MM.1S (cell line): Measurements from ENCODE around the gene CES5A.
"Not testable (repeated sequence)": the region's sequence is repeated elsewhere in the genome, so short reads cannot be mapped to it uniquely, and the experiment has no call there.

Experiments used
- DNase-seq: peaks from one replicate; pipeline ENCODE4 v3.0.0-alpha.2; 2015
- H2AFZ ChIP-seq: fragments of 300-600 bp; sonication (generic); 2 replicates; pipeline ENCODE4 v1.6.0; 2016; ENCODE audit warnings: antibody characterized with exemption, low read length
- H3F3A ChIP-seq: fragments of 300-600 bp; sonication (generic); 2 replicates; pipeline ENCODE4 v1.6.1; 2016; ENCODE audit warnings: mild to moderate bottlenecking, antibody characterized with exemption, low read length, moderate library complexity, mixed read lengths; ENCODE audit not compliant: insufficient read depth
- H3K27ac ChIP-seq: fragments of 300-600 bp; sonication (generic); 2 replicates; pipeline ENCODE4 v1.5.1; 2016; ENCODE audit warnings: mild to moderate bottlenecking, low read length
- H3K27me3 ChIP-seq: fragments of 300-600 bp; sonication (generic); replicated peaks from 2 replicates; pipeline ENCODE4 v1.6.0; 2016; ENCODE audit warnings: low read length; ENCODE audit not compliant: insufficient read depth
- H3K36me3 ChIP-seq: fragments of 300-600 bp; sonication (generic); replicated peaks from 2 replicates; pipeline ENCODE4 v1.6.1; 2016; ENCODE audit warnings: mild to moderate bottlenecking, low read length, mixed read lengths; ENCODE audit not compliant: insufficient read depth
- H3K4me1 ChIP-seq: fragments of 300-600 bp; sonication (generic); 2 replicates; pipeline ENCODE4 v1.6.1; 2016; ENCODE audit warnings: low read length, mixed read lengths
- H3K4me2 ChIP-seq: fragments of 300-600 bp; sonication (generic); 2 replicates; pipeline ENCODE4 v1.6.0; 2016; ENCODE audit warnings: low read depth, low read length
- H3K4me3 ChIP-seq: fragments of 300-600 bp; sonication (generic); 2 replicates; pipeline ENCODE4 v1.5.1; 2016; ENCODE audit warnings: low read length, mixed read lengths
- H3K79me2 ChIP-seq: fragments of 300-600 bp; sonication (generic); 2 replicates; pipeline ENCODE4 v1.6.1; 2016; ENCODE audit warnings: mixed run types, low read length, mixed read lengths
- H3K9ac ChIP-seq: fragments of 300-600 bp; sonication (generic); 2 replicates; pipeline ENCODE4 v1.6.1; 2016; ENCODE audit warnings: low read length, mixed read lengths
- H3K9me2 ChIP-seq: fragments of 300-600 bp; sonication (generic); replicated peaks from 2 replicates; pipeline ENCODE4 v1.6.1; 2016; ENCODE audit warnings: mild to moderate bottlenecking, low read length, mixed read lengths; ENCODE audit not compliant: insufficient read depth
- H3K9me3 ChIP-seq: fragments of 300-600 bp; sonication (generic); replicated peaks from 2 replicates; pipeline ENCODE4 v1.6.1; 2016; ENCODE audit warnings: mild to moderate bottlenecking, low read length, mixed read lengths; ENCODE audit not compliant: insufficient read depth
- H4K20me1 ChIP-seq: fragments of 300-600 bp; sonication (generic); 2 replicates; pipeline ENCODE4 v1.6.1; 2016; ENCODE audit warnings: mild to moderate bottlenecking, low read length, moderate library complexity, mixed read lengths; ENCODE audit not compliant: insufficient read depth
- EZH2 ChIP-seq: fragments of 300-600 bp; sonication (generic); optimal IDR thresholded peaks from 2 replicates; pipeline ENCODE3; 2017; ENCODE audit warnings: low read depth, mild to moderate bottlenecking, antibody characterized with exemption, low read length, mixed read lengths
- EZH2phosphoT487 ChIP-seq: fragments of 300-600 bp; sonication (generic); IDR thresholded peaks from 2 replicates; pipeline ENCODE4 v1.6.1; 2018; ENCODE audit warnings: antibody characterized with exemption, low read length
- TF ChIP-seq, protein P1 (sequence below): fragments of 300-600 bp; sonication (generic); IDR thresholded peaks from 2 replicates; pipeline ENCODE4 v1.5.1; 2016; ENCODE audit warnings: antibody characterized with exemption, low read length, mixed read lengths

Gene CES5A

DNA sequence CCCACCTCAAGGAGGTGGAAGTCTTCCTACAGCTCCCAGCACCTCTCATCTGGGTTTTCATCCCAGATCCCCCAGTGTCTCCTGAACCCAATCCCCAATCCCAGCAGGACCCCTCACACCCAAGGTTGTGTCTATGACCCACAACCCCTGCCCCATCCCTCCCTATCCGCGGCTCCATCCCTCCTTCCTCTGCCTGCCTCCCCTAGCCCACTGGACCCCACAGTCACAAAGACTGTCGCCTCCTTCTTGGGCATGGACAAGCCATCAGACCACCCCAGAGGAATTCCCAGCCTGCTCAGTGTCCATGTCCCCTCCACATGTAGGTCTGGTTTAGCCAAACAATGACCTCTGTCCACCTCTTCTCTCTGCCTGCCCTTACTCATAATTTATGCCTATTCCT, 54.6 kb downstream of the CES5A start:
- no peak overlapping the region for H2AFZ ChIP-seq
- no peak for DNase-seq
- H3K79me2 ChIP-seq, result no peaks in the 10 kb centered on the region
- no peak overlapping the region for H3K4me3 ChIP-seq
- no peaks in the 10 kb centered on the region for H4K20me1 ChIP-seq
- TF ChIP-seq, protein P1, sequence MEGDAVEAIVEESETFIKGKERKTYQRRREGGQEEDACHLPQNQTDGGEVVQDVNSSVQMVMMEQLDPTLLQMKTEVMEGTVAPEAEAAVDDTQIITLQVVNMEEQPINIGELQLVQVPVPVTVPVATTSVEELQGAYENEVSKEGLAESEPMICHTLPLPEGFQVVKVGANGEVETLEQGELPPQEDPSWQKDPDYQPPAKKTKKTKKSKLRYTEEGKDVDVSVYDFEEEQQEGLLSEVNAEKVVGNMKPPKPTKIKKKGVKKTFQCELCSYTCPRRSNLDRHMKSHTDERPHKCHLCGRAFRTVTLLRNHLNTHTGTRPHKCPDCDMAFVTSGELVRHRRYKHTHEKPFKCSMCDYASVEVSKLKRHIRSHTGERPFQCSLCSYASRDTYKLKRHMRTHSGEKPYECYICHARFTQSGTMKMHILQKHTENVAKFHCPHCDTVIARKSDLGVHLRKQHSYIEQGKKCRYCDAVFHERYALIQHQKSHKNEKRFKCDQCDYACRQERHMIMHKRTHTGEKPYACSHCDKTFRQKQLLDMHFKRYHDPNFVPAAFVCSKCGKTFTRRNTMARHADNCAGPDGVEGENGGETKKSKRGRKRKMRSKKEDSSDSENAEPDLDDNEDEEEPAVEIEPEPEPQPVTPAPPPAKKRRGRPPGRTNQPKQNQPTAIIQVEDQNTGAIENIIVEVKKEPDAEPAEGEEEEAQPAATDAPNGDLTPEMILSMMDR, result no peak
- TF ChIP-seq EZH2 (no peak), EZH2phosphoT487 (no peak)
- H3K9me3 ChIP-seq, result no peaks in the 10 kb centered on the region
- no peak overlapping the region for H3K27ac ChIP-seq
- no peak overlapping the region for H3K4me2 ChIP-seq
- H3K9ac ChIP-seq, result no peak overlapping the region
- H3K36me3 ChIP-seq, result no peaks in the 10 kb centered on the region
- H3K27me3 ChIP-seq, result no peaks in the 10 kb centered on the region
- H3K9me2 ChIP-seq, result no peaks in the 10 kb centered on the region
- H3F3A ChIP-seq, result no peaks in the 10 kb centered on the region
- H3K4me1 ChIP-seq, result no peaks in the 10 kb centered on the region

DNA sequence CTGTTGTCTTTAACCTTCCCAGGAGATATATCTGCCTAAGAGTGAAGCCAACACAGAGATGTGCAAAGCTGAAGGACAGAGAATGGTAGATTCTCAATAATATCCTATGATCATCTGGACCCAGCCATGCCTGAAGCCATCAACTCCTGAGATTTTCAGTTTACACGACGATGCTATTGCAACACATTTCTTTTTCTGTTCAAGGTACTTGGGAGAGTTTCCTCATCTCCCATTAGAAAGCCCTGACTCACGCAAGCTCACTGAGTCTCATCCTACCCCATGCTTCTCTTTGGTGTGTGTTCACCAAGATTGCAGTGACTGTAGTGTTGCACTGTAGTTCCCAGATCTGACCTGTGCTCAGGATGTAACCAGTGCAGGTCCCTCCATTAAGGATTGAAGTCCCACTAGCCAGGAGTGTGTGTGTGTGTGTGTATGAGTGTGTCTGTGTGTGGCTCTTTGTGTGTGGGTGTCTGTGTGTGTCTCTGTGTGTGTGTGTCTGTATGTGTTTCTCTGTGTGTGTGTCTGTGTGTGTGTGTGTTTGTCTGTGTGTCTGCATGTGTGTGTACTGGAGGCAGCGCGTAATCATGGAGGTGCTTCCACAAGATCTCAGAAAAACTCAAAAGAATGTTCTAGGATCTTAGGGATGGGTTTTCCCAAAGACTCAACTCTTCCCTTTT, 57.8 kb downstream of the CES5A start:
- Histone ChIP-seq H3K27me3 (no peaks in the 10 kb centered on the region), H3K4me1 (no peaks in the 10 kb centered on the region), H3K79me2 (no peaks in the 10 kb centered on the region), H3F3A (no peaks in the 10 kb centered on the region), H3K4me3 (no peak overlapping the region), H3K9ac (no peak overlapping the region), H3K9me2 (no peaks in the 10 kb centered on the region), H3K4me2 (no peak overlapping the region), H3K9me3 (no peaks in the 10 kb centered on the region), H3K27ac (no peak overlapping the region), H4K20me1 (no peaks in the 10 kb centered on the region), H3K36me3 (no peaks in the 10 kb centered on the region), H2AFZ (no peak overlapping the region)
- TF ChIP-seq EZH2, result no peak
- TF ChIP-seq, protein P1, result no peak
- no peak for TF ChIP-seq EZH2phosphoT487
- no peak for DNase-seq

DNA sequence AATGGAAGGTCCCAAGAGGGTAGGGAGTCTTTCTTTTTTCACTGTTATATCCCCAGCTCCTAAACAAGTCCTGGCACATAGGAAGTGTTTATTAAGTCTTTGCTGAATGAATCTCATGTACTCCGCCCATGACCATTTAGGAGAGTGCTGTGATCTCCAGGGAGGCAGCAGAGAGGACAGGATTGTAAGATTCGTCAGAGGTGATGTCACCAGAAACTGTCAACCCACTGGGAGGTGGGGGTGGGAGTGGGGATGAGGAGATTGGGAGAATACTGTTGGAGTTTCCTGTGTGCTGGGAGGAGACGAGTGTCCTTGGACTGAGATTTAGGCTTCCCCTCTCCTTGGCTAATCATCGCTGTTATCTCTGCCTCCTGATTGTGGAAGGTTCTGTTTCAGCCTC, 59.0 kb downstream of the CES5A start:
- not testable (repeated sequence) for H3K9me2 ChIP-seq, H3K9me3 ChIP-seq, H3K27ac ChIP-seq, DNase-seq, H3F3A ChIP-seq, H3K4me3 ChIP-seq, H3K4me2 ChIP-seq, H3K9ac ChIP-seq, H3K79me2 ChIP-seq, H3K36me3 ChIP-seq, H4K20me1 ChIP-seq, H3K4me1 ChIP-seq, H2AFZ ChIP-seq, H3K27me3 ChIP-seq

DNA sequence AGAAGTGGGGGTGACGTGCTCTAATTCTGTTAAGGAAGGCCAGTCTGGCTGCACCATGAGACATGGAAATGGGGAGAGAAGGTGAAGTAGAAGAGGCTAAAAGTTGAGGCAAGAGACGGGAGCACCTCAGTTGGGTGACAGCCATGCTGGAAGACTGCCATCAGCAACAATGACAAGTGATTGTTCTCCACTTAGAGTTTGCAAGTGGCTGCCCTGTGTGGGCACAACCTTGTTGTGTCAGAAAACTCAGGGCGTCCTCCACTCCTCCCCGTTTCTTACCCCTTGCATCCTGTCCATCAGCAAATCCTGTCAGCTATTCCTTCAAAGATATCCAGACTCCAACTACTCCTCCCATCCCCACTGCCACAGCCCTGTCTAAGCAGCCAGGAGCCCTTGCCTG, 59.9 kb downstream of the CES5A start:
- no peak for DNase-seq
- no peaks in the 10 kb centered on the region for H3K36me3 ChIP-seq
- H3K4me1 ChIP-seq, result no peaks in the 10 kb centered on the region
- no peak overlapping the region for H2AFZ ChIP-seq
- no peaks in the 10 kb centered on the region for H3K79me2 ChIP-seq
- TF ChIP-seq, protein P1, result no peak
- no peak for TF ChIP-seq EZH2
- no peak for TF ChIP-seq EZH2phosphoT487
- no peaks in the 10 kb centered on the region for H4K20me1 ChIP-seq
- H3K9me2 ChIP-seq, result no peaks in the 10 kb centered on the region
- H3K27me3 ChIP-seq, result no peaks in the 10 kb centered on the region
- no peaks in the 10 kb centered on the region for H3F3A ChIP-seq
- no peak overlapping the region for H3K4me2 ChIP-seq
- H3K9me3 ChIP-seq, result no peaks in the 10 kb centered on the region
- H3K27ac ChIP-seq, result no peak overlapping the region
- no peak overlapping the region for H3K9ac ChIP-seq
- H3K4me3 ChIP-seq, result no peak overlapping the region

DNA sequence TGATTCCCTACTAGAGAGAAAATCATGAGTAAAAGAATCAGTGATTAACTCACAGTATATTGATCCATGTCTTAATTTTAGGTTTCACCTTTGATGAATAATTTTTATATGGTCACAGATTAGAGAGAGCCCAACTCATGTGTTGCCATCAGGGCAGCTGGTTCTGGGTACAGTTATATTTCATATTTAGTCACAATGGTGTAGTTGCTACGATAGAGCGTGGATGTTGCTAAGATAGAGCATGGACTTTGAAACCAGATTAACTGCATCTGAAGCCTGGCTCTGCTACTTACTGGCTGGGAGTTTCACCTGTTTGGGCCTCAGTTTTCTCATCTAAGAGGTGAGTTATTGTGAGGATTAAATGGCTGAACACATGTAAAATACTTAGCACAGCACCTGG, 61.0 kb downstream of the CES5A start:
- DNase-seq, H3K9me3 ChIP-seq, H3K4me1 ChIP-seq, H3K27me3 ChIP-seq, H3K9ac ChIP-seq, H3K36me3 ChIP-seq, H2AFZ ChIP-seq, H3K9me2 ChIP-seq, H3K4me2 ChIP-seq, H3K27ac ChIP-seq, H3K4me3 ChIP-seq, H3F3A ChIP-seq, H3K79me2 ChIP-seq, H4K20me1 ChIP-seq: not testable (repeated sequence)
